ENCODE data around the gene CDC42BPA. TPM values are rescaled to one million over a fixed set of nuclear protein-coding genes. Genes with fewer than 3 reads are reported as not detected.

Gene CDC42BPA
- total RNA-seq, 1 donor from 2014 or later, result 61.6 TPM

DNA sequence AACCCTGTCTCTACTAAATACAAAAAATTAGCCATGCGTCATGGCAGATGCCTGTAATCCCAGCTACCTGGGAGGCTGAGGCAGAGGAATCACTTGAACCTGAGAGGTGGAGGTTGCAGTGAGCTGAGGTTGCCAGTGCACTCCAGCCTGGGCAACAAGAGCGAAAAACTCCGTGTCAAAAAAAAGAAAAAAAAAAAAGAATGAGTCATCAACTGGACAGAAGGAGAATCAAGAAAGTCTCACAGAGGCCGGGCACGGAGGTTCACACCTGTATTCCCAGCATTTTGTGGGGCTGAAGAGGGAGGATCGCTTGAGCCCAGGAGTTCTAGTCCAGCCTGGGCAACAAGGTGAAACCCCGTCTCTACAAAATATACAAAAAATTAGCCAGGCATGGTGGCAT is 45.5 kb upstream of the CDC42BPA start:
- no peaks in the 10 kb centered on the region for H3K9me3 Mint-ChIP-seq (ENCODE audit: low read depth)
- H3K4me3 Mint-ChIP-seq (ENCODE audit: unreplicated experiment), result no peak overlapping the region
- H3K27me3 Mint-ChIP-seq (ENCODE audit: low read depth), result no peaks in the 10 kb centered on the region
- no peaks in the 10 kb centered on the region for H3K36me3 Mint-ChIP-seq (ENCODE audit: low read depth)
- peaks cover 9% of the 10 kb centered on the region for H3K4me1 Mint-ChIP-seq (ENCODE audit: low read depth)
- H3K27ac Mint-ChIP-seq (ENCODE audit: unreplicated experiment), result no peak overlapping the region
- no peak for DNase-seq (ENCODE audit: low spot score)
- TF ChIP-seq, protein P1, sequence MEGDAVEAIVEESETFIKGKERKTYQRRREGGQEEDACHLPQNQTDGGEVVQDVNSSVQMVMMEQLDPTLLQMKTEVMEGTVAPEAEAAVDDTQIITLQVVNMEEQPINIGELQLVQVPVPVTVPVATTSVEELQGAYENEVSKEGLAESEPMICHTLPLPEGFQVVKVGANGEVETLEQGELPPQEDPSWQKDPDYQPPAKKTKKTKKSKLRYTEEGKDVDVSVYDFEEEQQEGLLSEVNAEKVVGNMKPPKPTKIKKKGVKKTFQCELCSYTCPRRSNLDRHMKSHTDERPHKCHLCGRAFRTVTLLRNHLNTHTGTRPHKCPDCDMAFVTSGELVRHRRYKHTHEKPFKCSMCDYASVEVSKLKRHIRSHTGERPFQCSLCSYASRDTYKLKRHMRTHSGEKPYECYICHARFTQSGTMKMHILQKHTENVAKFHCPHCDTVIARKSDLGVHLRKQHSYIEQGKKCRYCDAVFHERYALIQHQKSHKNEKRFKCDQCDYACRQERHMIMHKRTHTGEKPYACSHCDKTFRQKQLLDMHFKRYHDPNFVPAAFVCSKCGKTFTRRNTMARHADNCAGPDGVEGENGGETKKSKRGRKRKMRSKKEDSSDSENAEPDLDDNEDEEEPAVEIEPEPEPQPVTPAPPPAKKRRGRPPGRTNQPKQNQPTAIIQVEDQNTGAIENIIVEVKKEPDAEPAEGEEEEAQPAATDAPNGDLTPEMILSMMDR (IDR thresholded peaks at IDR 0.05), result no peak

DNA sequence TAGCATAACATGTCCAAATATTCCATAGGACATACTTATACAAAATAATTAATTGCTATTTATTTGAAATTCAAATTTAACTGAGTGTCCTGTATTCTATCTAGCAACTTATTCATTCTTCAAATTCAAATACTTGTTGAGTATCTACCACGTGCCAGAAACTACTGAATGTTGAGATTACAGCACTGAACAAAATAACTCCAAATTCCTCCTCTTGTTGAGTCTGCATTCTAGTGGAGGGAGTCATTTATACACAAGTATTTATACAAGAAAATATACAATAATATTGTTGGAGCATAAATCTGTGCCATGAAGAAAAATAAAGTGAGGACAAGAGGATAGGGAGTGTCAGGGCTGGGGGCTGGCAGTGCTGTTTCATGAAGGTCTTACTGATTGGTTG is 43.7 kb upstream of the CDC42BPA start:
- DNase-seq (ENCODE audit: low spot score), result no peak
- H3K36me3 Mint-ChIP-seq (ENCODE audit: low read depth), result no peaks in the 10 kb centered on the region

DNA sequence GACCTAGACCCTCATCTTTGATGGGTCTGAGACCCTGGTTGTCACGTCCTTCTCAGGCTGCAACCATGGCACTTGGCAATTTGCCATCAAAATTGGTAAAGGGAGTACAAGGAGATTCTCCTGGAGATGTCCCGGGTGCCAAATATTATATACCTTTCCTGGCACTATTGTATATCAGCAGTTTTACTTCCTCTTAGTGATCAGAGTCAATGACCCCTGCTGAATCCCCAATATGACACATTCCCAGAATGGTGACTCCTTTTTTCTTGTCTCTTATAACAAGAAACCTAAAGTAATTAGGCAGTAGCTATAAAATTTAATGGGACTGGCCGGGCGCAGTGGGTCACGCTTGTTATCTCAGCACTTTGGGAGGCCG is 39.6 kb upstream of the CDC42BPA start:
- no peak overlapping the region for H3K4me3 Mint-ChIP-seq (ENCODE audit: unreplicated experiment)
- TF ChIP-seq, protein P1 (IDR thresholded peaks at IDR 0.05), result no peak
- peaks cover 36% of the 10 kb centered on the region for H3K4me1 Mint-ChIP-seq (ENCODE audit: low read depth)
- peak overlapping the region; percentile 83 for H3K27ac Mint-ChIP-seq (ENCODE audit: unreplicated experiment)
- no peaks in the 10 kb centered on the region for H3K27me3 Mint-ChIP-seq (ENCODE audit: low read depth)
- H3K9me3 Mint-ChIP-seq (ENCODE audit: low read depth), result no peaks in the 10 kb centered on the region
- H3K36me3 Mint-ChIP-seq (ENCODE audit: low read depth), result no peaks in the 10 kb centered on the region
- no peak for DNase-seq (ENCODE audit: low spot score)

More for the DNA sequence above, 43.7 kb upstream of the CDC42BPA start:
- TF ChIP-seq, protein P1 (IDR thresholded peaks at IDR 0.05), result peak; percentile 37
- Mint-ChIP-seq H3K4me3 (ENCODE audit: unreplicated experiment) (no peak overlapping the region), H3K27ac (ENCODE audit: unreplicated experiment) (peak overlapping the region; percentile 57), H3K9me3 (ENCODE audit: low read depth) (no peaks in the 10 kb centered on the region), H3K4me1 (ENCODE audit: low read depth) (peaks cover 21% of the 10 kb centered on the region), H3K27me3 (ENCODE audit: low read depth) (no peaks in the 10 kb centered on the region)

DNA sequence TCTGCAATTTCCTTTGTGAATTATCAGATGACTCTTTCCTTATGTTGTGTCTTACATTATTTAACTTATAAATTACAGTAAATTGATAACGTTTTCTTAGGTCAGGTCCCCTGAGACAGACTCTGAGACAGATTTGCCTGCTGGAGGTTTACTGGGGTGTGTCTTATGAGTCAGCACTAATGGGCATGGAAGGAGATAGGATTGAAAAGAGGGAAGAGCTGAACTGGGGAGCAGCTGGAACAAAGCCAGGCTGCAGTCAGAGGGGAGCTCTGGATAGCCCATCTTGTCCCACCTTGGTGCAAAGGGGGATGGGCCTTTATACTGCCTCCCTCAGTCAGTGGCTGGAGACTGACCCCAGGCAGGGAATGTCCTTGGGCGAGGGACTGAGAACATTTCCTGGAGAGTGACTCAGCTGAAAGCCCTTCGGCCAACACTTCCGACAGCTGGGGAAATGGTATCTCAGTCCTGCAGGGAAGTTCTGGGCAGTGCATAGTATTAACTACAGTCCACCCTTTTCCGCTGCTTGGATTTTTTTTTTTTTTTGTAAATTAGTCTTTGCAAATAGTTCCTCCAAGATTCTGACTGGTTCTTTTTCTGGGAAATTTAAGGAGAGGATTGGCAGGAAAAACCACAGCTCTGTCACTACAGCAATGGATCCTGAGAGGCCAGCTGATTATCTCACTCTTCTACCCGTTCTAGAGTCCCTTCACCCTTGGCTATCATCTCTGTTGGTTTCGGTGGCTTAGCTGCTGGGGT is 39.1 kb upstream of the CDC42BPA start:
- no peaks in the 10 kb centered on the region for H3K9me3 Mint-ChIP-seq (ENCODE audit: low read depth)
- DNase-seq (ENCODE audit: low spot score), result no peak
- H3K36me3 Mint-ChIP-seq (ENCODE audit: low read depth), result no peaks in the 10 kb centered on the region
- H3K27ac Mint-ChIP-seq (ENCODE audit: unreplicated experiment), result peak overlapping the region; percentile 83
- TF ChIP-seq, protein P1 (IDR thresholded peaks at IDR 0.05), result no peak
- peaks cover 40% of the 10 kb centered on the region for H3K4me1 Mint-ChIP-seq (ENCODE audit: low read depth)
- no peaks in the 10 kb centered on the region for H3K27me3 Mint-ChIP-seq (ENCODE audit: low read depth)
- no peak overlapping the region for H3K4me3 Mint-ChIP-seq (ENCODE audit: unreplicated experiment)

DNA sequence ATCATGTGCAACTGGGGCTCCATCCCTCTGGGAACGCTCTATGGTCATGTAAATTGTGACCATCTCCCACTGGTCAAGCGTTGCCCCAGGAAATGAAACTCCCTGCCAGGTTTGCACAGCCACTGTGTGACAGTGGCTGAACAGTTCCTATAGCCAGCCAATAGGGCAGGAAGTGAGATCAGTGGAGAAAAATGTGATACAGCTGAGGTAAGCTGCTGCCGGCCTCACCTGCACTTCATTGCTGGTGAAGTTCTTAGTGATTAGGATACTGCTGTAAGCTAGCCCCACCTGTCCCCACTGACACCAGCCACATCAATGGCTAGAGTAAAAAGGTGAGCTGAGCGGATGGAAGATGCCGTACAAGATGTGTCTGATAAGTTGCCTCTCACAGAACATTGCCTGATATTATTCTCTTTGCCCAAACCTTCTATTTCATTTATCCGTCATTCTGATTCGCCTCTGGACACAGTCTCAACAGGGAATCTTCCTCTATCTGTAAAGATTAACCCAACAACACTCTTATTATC is 38.4 kb upstream of the CDC42BPA start:
- no peaks in the 10 kb centered on the region for H3K36me3 Mint-ChIP-seq (ENCODE audit: low read depth)
- H3K4me1 Mint-ChIP-seq (ENCODE audit: low read depth), result peaks cover 40% of the 10 kb centered on the region
- H3K27ac Mint-ChIP-seq (ENCODE audit: unreplicated experiment), result peak overlapping the region; percentile 83
- no peak for DNase-seq (ENCODE audit: low spot score)
- H3K9me3 Mint-ChIP-seq (ENCODE audit: low read depth), result no peaks in the 10 kb centered on the region
- no peaks in the 10 kb centered on the region for H3K27me3 Mint-ChIP-seq (ENCODE audit: low read depth)
- TF ChIP-seq, protein P1 (IDR thresholded peaks at IDR 0.05), result no peak
- H3K4me3 Mint-ChIP-seq (ENCODE audit: unreplicated experiment), result no peak overlapping the region

Measured in chondrocyte (in vitro differentiated cells).